Right lobe of liver (tissue), 6 donors: ENCODE results near the gene SCAND1. TPM values are rescaled to one million over a fixed set of nuclear protein-coding genes. Genes with fewer than 3 reads are reported as not detected.

ENCODE experiments used
- ATAC-seq, 4 donors: fragments of 200-7000 bp; cut with Tn5 transposase; one replicate each; pipeline ENCODE4 v1.9.1; 2020; ENCODE audit warnings: mild to moderate bottlenecking in 4 of 4, moderate library complexity in 4 of 4
- DNase-seq, 3 donors: peaks; one replicate each; pipeline ENCODE4 v3.0.0-alpha.2; 2020
- H3K27ac ChIP-seq, 3 donors: fragments of 200-600 bp; one replicate each; pipeline ENCODE4 v1.8.0; 2022
- H3K27me3 ChIP-seq, 2 donors: fragments of 200-600 bp; one replicate each; pipeline ENCODE4 v1.8.0; 2022
- H3K36me3 ChIP-seq, 4 donors: fragments of 200-600 bp; sonication (generic) in 1 of 4; one replicate each; pipeline versions ENCODE4 v1.5.1 to v1.8.0; 2017 to 2022; ENCODE audit warnings: control low read depth in 1 of 4
- H3K4me1 ChIP-seq, 4 donors: fragments of 200-600 bp; sonication (generic) in 1 of 4; one replicate each; pipeline versions ENCODE4 v1.5.1 to v1.8.0; 2017 to 2022; ENCODE audit warnings: control low read depth in 1 of 4
- H3K4me3 ChIP-seq, 3 donors: fragments of 200-600 bp; one replicate each; pipeline ENCODE4 v1.8.0; 2022
- H3K9me3 ChIP-seq, 4 donors: fragments of 200-600 bp; sonication (generic) in 1 of 4; one replicate each; pipeline versions ENCODE4 v1.5.1 to v1.8.0; 2017 to 2022; ENCODE audit warnings: control low read depth in 1 of 4
- POLR2A ChIP-seq: fragments of 450-650 bp; IDR thresholded peaks from one replicate; pipeline ENCODE4 v1.6.1; 2017; ENCODE audit warnings: antibody characterized with exemption, mild to moderate bottlenecking
- WGBS: methylation state at CpG from one replicate; pipeline ENCODE4 v1.1.6; 2018; ENCODE audit warnings: low coverage, low lambda C conversion rate; ENCODE audit not compliant: insufficient coverage; ENCODE audit errors: missing lambda C conversion rate; 5-methylcytosine and 5-hydroxymethylcytosine counted together
- intact Hi-C, 2 donors: fragments of 100-400 bp; cut with DNase I; formaldehyde crosslinking; loops; one replicate each; pipeline versions ENCODE4 v1.11.2 to v1.14.1; 2022
- total RNA-seq, 6 experiments: library from RNA; depleted of rRNA in 2 of 6; stranded (reverse); fragments of >200 nt in 2 of 6; fragmentation: NEBNext Ultra II Directional in 3 of 6; extraction: Animal tissue kit (Norgen Biotek cat#: 25700) in 3 of 6; gene quantifications; one replicate each; pipeline versions ENCODE4 v1.1.0 to v1.2.4, GENCODE V29; 2016 to 2023
- TF ChIP-seq, protein P1 (sequence below), 4 donors: fragments of 200-600 bp in 3 of 4; fragments of 450-650 bp in 1 of 4; IDR thresholded peaks; one replicate each; pipeline versions ENCODE4 v1.5.1 to v1.8.0; 2016 to 2022; ENCODE audit warnings: antibody characterized with exemption in 4 of 4, mild to moderate bottlenecking in 2 of 4
- donor health status: DM: no; HTN: yes; CAD: no.
- donor health status: DM: no; HTN: no; CAD: no.
- donor health status: DM: no; HTN: no; CAD: no.
- donor health status: DM: no; HTN: yes; CAD: no.
- donor health status: DM: no; HTN: yes; CAD: no.

SCAND1 gene
- total RNA-seq, 6 experiments from 2014 or later, result 35.5 to 106 (median 43.8) TPM

DNA sequence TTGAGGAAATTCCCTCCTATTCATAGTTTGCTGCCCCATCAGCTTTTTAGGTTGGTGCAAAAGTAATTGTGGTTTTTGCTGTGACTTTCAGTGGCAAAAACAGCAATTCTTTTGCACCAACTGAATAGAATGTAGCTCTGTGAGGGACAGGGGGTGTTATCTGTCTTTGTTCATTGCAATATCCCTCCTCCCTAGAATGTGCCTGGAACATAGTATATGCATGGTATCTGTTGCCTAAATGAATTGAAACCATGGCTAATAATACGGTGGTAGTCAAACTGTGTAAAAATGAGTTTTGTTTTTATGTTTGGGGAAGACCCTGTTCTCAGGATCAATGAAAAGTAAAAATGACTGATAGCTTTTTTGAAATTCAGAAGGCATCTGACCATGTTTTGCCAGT lies 45.1 kb downstream of the SCAND1 start:
- ATAC-seq, result no peak
- WGBS, result 60% methylated on average over 1 of the region's 1 CpG
- no peaks in the 10 kb centered on the region for H3K9me3 ChIP-seq
- no peaks in the 10 kb centered on the region for H3K27me3 ChIP-seq
- no peak for DNase-seq
- H3K27ac ChIP-seq, result no peak overlapping the region
- no peak overlapping the region for H3K4me3 ChIP-seq
- H3K36me3 ChIP-seq, result peaks cover 0 to 16% (median 0%) of the 10 kb centered on the region in 4 donors
- H3K4me1 ChIP-seq, result no peaks in the 10 kb centered on the region
- TF ChIP-seq, protein P1, sequence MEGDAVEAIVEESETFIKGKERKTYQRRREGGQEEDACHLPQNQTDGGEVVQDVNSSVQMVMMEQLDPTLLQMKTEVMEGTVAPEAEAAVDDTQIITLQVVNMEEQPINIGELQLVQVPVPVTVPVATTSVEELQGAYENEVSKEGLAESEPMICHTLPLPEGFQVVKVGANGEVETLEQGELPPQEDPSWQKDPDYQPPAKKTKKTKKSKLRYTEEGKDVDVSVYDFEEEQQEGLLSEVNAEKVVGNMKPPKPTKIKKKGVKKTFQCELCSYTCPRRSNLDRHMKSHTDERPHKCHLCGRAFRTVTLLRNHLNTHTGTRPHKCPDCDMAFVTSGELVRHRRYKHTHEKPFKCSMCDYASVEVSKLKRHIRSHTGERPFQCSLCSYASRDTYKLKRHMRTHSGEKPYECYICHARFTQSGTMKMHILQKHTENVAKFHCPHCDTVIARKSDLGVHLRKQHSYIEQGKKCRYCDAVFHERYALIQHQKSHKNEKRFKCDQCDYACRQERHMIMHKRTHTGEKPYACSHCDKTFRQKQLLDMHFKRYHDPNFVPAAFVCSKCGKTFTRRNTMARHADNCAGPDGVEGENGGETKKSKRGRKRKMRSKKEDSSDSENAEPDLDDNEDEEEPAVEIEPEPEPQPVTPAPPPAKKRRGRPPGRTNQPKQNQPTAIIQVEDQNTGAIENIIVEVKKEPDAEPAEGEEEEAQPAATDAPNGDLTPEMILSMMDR (IDR thresholded peaks at IDR 0.05), result no peak
- no peak for TF ChIP-seq POLR2A
- intact Hi-C loops, result no loop called here

GRCh38 chr20:35908007-35908406 lies 46.3 kb downstream of the SCAND1 start:
- intact Hi-C loops, result no loop called here
- no peak for DNase-seq
- H3K36me3 ChIP-seq, result peaks cover 0 to 4% (median 0%) of the 10 kb centered on the region in 4 donors

DNA sequence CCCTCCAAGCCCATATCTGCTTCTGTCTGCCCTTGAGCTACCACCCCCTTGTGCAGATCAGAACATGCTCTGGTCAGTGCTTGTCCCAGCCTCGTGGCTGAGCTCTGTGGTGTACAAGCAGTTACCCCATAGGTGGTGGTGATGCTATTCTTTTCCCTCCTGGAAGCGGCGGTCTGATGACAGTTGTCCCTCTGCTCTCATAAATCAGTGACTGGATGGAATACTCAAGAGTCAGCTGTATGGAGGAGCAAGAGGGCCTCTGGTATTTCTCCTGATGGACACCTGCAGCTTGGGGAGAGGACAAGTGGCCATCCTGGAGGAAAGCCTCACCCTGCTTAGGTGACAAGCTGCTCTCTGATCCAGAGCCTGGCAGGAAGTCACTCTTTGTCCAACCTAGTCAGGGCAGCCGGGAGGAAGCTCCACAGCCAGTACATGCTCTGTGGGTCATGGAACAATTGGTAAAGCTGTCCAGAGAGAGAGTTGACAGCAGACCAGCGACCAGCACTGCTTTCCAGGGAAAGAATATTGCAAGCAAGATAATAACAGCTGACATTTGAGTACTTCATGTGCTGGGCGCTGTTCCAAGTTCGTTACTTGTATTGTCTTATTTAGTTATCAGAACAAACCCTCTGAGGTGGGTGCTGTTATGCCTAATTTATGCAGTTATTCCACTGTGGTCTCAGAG lies 47.1 kb downstream of the SCAND1 start:
- WGBS, result 85% methylated on average over 3 of the region's 7 CpGs
- H3K36me3 ChIP-seq, result no peaks in the 10 kb centered on the region
- ATAC-seq, result peak; percentile 35 to 66 (median 38)

More at GRCh38 chr20:35908007-35908406, 46.3 kb downstream of the SCAND1 start:
- H3K4me3 ChIP-seq, result no peak overlapping the region
- H3K27ac ChIP-seq, result no peak overlapping the region
- H3K27me3 ChIP-seq, result no peaks in the 10 kb centered on the region
- H3K4me1 ChIP-seq, result no peaks in the 10 kb centered on the region
- H3K9me3 ChIP-seq, result no peaks in the 10 kb centered on the region
- TF ChIP-seq, protein P1 (IDR thresholded peaks at IDR 0.05), result no peak
- TF ChIP-seq POLR2A, result no peak
- no peak for ATAC-seq

GRCh38 chr20:35904982-35905663 lies 49.2 kb downstream of the SCAND1 start:
- Histone ChIP-seq H3K4me3 (no peak overlapping the region), H3K27me3 (no peaks in the 10 kb centered on the region), H3K27ac (no peak overlapping the region), H3K4me1 (no peaks in the 10 kb centered on the region), H3K9me3 (no peaks in the 10 kb centered on the region), H3K36me3 (peaks cover 0 to 7% (median 0%) of the 10 kb centered on the region in 4 donors)
- intact Hi-C loops, result no loop called here
- WGBS, result 100% methylated on average over 4 of the region's 4 CpGs
- TF ChIP-seq, protein P1 (IDR thresholded peaks at IDR 0.05), result no peak
- no peak for TF ChIP-seq POLR2A
- no peak for DNase-seq
- ATAC-seq, result no peak

More for the DNA sequence above, 47.1 kb downstream of the SCAND1 start:
- no peaks in the 10 kb centered on the region for H3K4me1 ChIP-seq
- no peak overlapping the region for H3K4me3 ChIP-seq
- intact Hi-C loops, result no loop called here
- no peaks in the 10 kb centered on the region for H3K27me3 ChIP-seq
- DNase-seq, result no peak
- no peak overlapping the region for H3K27ac ChIP-seq
- TF ChIP-seq, protein P1 (IDR thresholded peaks at IDR 0.05), result no peak
- TF ChIP-seq POLR2A, result no peak
- no peaks in the 10 kb centered on the region for H3K9me3 ChIP-seq
